HepG2 (cell line): ENCODE measurements around the gene PCSK5. TPM values are rescaled to one million over a fixed set of nuclear protein-coding genes. Genes with fewer than 3 reads are reported as not detected.

ENCODE experiments used
- MNT ChIP-seq: fragments of 450-650 bp; IDR thresholded peaks from 2 replicates; pipeline ENCODE4 v1.6.1; 2016
- TMF1 ChIP-seq: sonication (generic); formaldehyde crosslinking; IDR thresholded peaks from 2 replicates; pipeline ENCODE4 v1.8.1; 2022; ENCODE audit warnings: low read depth, missing genetic modification reagents
- ZNF20 ChIP-seq: sonication (generic); formaldehyde crosslinking; IDR thresholded peaks from 2 replicates; pipeline ENCODE4 v1.4.0; 2020; ENCODE audit warnings: mild to moderate bottlenecking, moderate library complexity, missing genetic modification reagents
- ZNF318 ChIP-seq: sonication (generic); formaldehyde crosslinking; IDR thresholded peaks from 2 replicates; pipeline ENCODE4 v1.4.0; 2020; ENCODE audit warnings: mild to moderate bottlenecking, missing genetic modification reagents
- polyA plus RNA-seq, 8 experiments: library from polyadenylated mRNA; depleted of rRNA in 3 of 8; stranded (reverse) in 7 of 8; unstranded in 1 of 8; fragments of >200 nt; fragmentation: Illumina TruSeq in 4 of 8; extraction: Trizol in 4 of 8; gene quantifications; 2 replicates each; pipeline versions ENCODE4 v1.2.1 to v1.2.3, GENCODE V29; 2011 to 2016; ENCODE audit warnings: low read depth in 4 of 8, missing spikeins in 1 of 8, mixed read lengths in 1 of 8; ENCODE audit not compliant: insufficient read depth in 1 of 8
- total RNA-seq, 5 experiments: library from RNA; depleted of rRNA; stranded (reverse); fragments of >200 nt; fragmentation: Illumina TruSeq; extraction: Trizol; gene quantifications; 2 replicates each; pipeline ENCODE4 v1.2.3, GENCODE V29; 2016; ENCODE audit warnings: low read depth in 1 of 5

Gene PCSK5
- total and polyA plus RNA-seq, 2 of the 13 experiments (the other 11 are each of a cell fraction or from before 2014, with no cell fraction given): 0.55 to 0.66 TPM

- TF ChIP-seq ZNF318 (no peak), MNT (no peak), TMF1 (CRISPR knock-in tag) (no peak), ZNF20 (no peak)
Observed at GRCh38 chr9:75851917-75852316, 38.6 kb upstream of the PCSK5 start (continued).
